Skeletal muscle tissue (tissue), 4 donors: ENCODE data around the gene CFAP299. TPM values are rescaled to one million over a fixed set of nuclear protein-coding genes. Genes with fewer than 3 reads are reported as not detected.

Source experiments
- H3K27ac ChIP-seq: one replicate; pipeline ENCODE4 v1.7.0; 2013; ENCODE audit warnings: mild to moderate bottlenecking, low read depth, low read length, inconsistent platforms
- H3K27me3 ChIP-seq, 3 donors: one replicate each; pipeline ENCODE4 v1.7.0; 2013; ENCODE audit warnings: low read length in 3 of 3; ENCODE audit not compliant: control insufficient read depth in 3 of 3, insufficient read depth in 3 of 3
- H3K36me3 ChIP-seq, 3 donors: one replicate each; pipeline ENCODE4 v1.7.0; 2013; ENCODE audit warnings: low read length in 3 of 3; ENCODE audit not compliant: control insufficient read depth in 3 of 3, insufficient read depth in 3 of 3
- H3K4me1 ChIP-seq, 3 donors: one replicate each; pipeline ENCODE4 v1.7.0; 2013; ENCODE audit warnings: low read length in 3 of 3, mild to moderate bottlenecking in 3 of 3; ENCODE audit not compliant: control insufficient read depth in 3 of 3, insufficient read depth in 3 of 3
- H3K4me3 ChIP-seq, 3 donors: one replicate each; pipeline ENCODE4 v1.7.0; 2013; ENCODE audit warnings: low read length in 3 of 3
- H3K9ac ChIP-seq, 3 donors: one replicate each; pipeline ENCODE4 v1.7.0; 2013; ENCODE audit warnings: low read length in 3 of 3, mild to moderate bottlenecking in 3 of 3, moderate library complexity in 2 of 3, low read depth in 1 of 3
- H3K9me3 ChIP-seq, 3 donors: one replicate each; pipeline ENCODE4 v1.7.0; 2013; ENCODE audit warnings: low read length in 3 of 3; ENCODE audit not compliant: control insufficient read depth in 3 of 3
- total RNA-seq: library from RNA; depleted of rRNA; stranded (reverse); fragments of >200 nt; gene quantifications from one replicate; pipeline ENCODE4 v1.2.3, GENCODE V29; 2014
- donor health status: Osteomylitis.

CFAP299 gene
- total RNA-seq, 1 donor from 2014 or later, result 0.52 TPM

- Histone ChIP-seq H3K4me3 (no peak overlapping the region), H3K9me3 (no peaks in the 10 kb centered on the region), H3K9ac (no peak overlapping the region), H3K36me3 (no peaks in the 10 kb centered on the region), H3K27me3 (no peaks in the 10 kb centered on the region), H3K4me1 (no peaks in the 10 kb centered on the region), H3K27ac (no peak overlapping the region)
These were observed 76.8 kb downstream of the CFAP299 start for GRCh38 chr4:80412322-80412721.

GRCh38 chr4:80413086-80413485, 77.6 kb downstream of the CFAP299 start:
- Histone ChIP-seq H3K9me3 (no peaks in the 10 kb centered on the region), H3K27me3 (no peaks in the 10 kb centered on the region), H3K9ac (no peak overlapping the region), H3K36me3 (no peaks in the 10 kb centered on the region), H3K4me3 (no peak overlapping the region), H3K4me1 (no peaks in the 10 kb centered on the region), H3K27ac (no peak overlapping the region)

GRCh38 chr4:80417019-80417418, 81.5 kb downstream of the CFAP299 start:
- no peaks in the 10 kb centered on the region for H3K27me3 ChIP-seq
- no peaks in the 10 kb centered on the region for H3K36me3 ChIP-seq
- H3K9ac ChIP-seq, result no peak overlapping the region
- no peak overlapping the region for H3K27ac ChIP-seq
- no peak overlapping the region for H3K4me3 ChIP-seq
- H3K4me1 ChIP-seq, result no peaks in the 10 kb centered on the region
- no peaks in the 10 kb centered on the region for H3K9me3 ChIP-seq

GRCh38 chr4:80419946-80420345, 84.4 kb downstream of the CFAP299 start:
- Histone ChIP-seq H3K36me3 (no peaks in the 10 kb centered on the region), H3K27ac (no peak overlapping the region), H3K4me3 (no peak overlapping the region), H3K9me3 (no peaks in the 10 kb centered on the region), H3K9ac (no peak overlapping the region), H3K27me3 (no peaks in the 10 kb centered on the region), H3K4me1 (no peaks in the 10 kb centered on the region)

GRCh38 chr4:80420638-80421037, 85.1 kb downstream of the CFAP299 start:
- Histone ChIP-seq H3K27ac (no peak overlapping the region), H3K36me3 (no peaks in the 10 kb centered on the region), H3K4me3 (no peak overlapping the region), H3K9me3 (no peaks in the 10 kb centered on the region), H3K9ac (no peak overlapping the region), H3K4me1 (no peaks in the 10 kb centered on the region), H3K27me3 (no peaks in the 10 kb centered on the region)

- Histone ChIP-seq H3K36me3 (no peaks in the 10 kb centered on the region), H3K4me3 (no peak overlapping the region), H3K9me3 (no peaks in the 10 kb centered on the region), H3K9ac (no peak overlapping the region), H3K4me1 (no peaks in the 10 kb centered on the region), H3K27ac (no peak overlapping the region), H3K27me3 (no peaks in the 10 kb centered on the region)
These were observed 87.3 kb downstream of the CFAP299 start for GRCh38 chr4:80422727-80423404.

GRCh38 chr4:80423553-80424224, 88.2 kb downstream of the CFAP299 start:
- Histone ChIP-seq H3K36me3 (no peaks in the 10 kb centered on the region), H3K27me3 (no peaks in the 10 kb centered on the region), H3K9ac (no peak overlapping the region), H3K9me3 (no peaks in the 10 kb centered on the region), H3K4me3 (no peak overlapping the region), H3K27ac (no peak overlapping the region), H3K4me1 (no peaks in the 10 kb centered on the region)

DNA sequence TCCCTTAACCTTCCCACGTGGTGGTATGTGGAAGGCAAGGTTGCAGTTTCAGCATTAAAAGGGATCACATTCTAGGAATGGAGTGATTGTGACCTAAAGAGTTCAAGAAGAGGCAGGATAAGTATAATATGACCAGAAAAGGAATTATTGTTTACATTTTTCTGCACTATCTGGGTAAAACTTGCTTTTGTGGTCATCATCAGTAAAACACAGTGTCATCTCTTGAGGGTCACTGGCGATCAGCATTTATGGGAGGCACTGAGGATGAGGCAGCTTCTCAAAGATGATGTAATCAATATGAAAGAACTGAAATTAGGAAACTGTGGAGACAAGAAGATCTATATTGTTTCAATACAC, 88.7 kb downstream of the CFAP299 start:
- Histone ChIP-seq H3K4me3 (no peak overlapping the region), H3K36me3 (no peaks in the 10 kb centered on the region), H3K9ac (no peak overlapping the region)

DNA sequence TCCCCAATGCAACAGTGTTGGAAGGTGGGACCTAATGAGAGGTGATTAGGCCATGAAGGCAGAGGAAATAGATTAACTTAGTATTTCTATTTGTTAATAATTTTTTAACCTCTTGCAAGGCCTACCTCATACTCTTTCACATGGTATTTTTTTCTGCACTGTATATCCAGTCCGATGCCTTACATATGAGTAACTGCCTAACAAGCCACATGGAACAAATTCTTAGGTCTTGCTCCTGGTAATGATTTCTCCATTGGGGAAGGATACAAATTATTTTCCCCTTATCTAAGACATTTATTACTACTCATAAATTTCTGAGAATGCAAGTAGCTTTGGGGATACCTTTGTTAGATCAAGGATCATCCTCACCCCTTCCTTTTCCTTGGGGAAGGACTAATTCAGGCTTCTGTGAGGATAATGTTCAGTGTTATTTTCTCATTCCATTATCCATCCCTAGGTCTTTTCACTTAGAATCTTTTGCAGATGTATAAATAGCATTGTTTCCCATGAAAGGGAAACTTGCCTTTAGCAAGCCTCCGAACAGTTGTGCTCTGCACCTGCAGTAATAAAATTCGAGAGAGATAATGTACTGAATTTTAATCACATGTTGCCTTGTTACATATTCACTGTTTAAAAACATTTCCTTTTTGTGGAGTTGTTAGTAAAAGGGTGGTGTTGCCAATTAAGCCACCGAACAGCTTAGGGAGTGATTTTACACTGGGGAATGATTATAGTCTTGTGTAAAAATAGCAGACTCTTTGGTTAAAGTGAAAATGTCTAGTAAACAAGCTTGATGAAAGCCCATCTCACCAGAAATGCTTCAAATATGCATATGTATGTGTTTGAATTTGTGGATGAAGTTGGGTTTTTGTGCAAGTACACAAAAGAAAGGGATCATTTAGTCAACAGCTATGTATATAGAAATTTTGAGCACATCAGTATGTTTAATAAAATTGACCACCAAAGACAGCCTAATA, 89.9 kb downstream of the CFAP299 start:
- Histone ChIP-seq H3K27ac (no peak overlapping the region), H3K9ac (no peak overlapping the region), H3K36me3 (no peaks in the 10 kb centered on the region), H3K9me3 (no peaks in the 10 kb centered on the region), H3K27me3 (no peaks in the 10 kb centered on the region), H3K4me1 (no peaks in the 10 kb centered on the region), H3K4me3 (no peak overlapping the region)

More for the DNA sequence above, 88.7 kb downstream of the CFAP299 start:
- Histone ChIP-seq H3K9me3 (no peaks in the 10 kb centered on the region), H3K27ac (no peak overlapping the region), H3K27me3 (no peaks in the 10 kb centered on the region), H3K4me1 (no peaks in the 10 kb centered on the region)
